ENCODE results near the gene SPATS2L.
A peak's percentile ranks its signal among the peaks of the same experiment; 100 is the strongest.

The SPATS2L gene

GRCh38 chr2:200498402-200499162 is 192.1 kb downstream of the SPATS2L start:
- DNase-seq, result no peak

- DNase-seq, result no peak
These were observed 195.7 kb downstream of the SPATS2L start for GRCh38 chr2:200502196-200502595.

GRCh38 chr2:200506679-200507078 is 200.2 kb downstream of the SPATS2L start:
- DNase-seq, result no peak

- no peak for DNase-seq
These were observed 200.7 kb downstream of the SPATS2L start for GRCh38 chr2:200507179-200507578.

- peak in 16 of 51 donors; percentile 8 to 40 (median 30) for DNase-seq
These were observed 202.7 kb downstream of the SPATS2L start for GRCh38 chr2:200509235-200509611.

- DNase-seq, result peak; percentile 15 to 95 (median 86)
These were observed 203.3 kb downstream of the SPATS2L start, which contains the start of gene KCTD18 for GRCh38 chr2:200509612-200510433. TSS of gene KCTD18 (minus strand) at chr2:200510068. CDS start at chr2:200507016, 3,052 bp downstream.

GRCh38 chr2:200515155-200515554 is 208.7 kb downstream of the SPATS2L start:
- DNase-seq, result no peak

GRCh38 chr2:200523158-200523557 is 216.7 kb downstream of the SPATS2L start:
- DNase-seq, result no peak

- DNase-seq, result no peak
These were observed 217.1 kb downstream of the SPATS2L start for GRCh38 chr2:200523604-200524003.

GRCh38 chr2:200525066-200525465 is 218.6 kb downstream of the SPATS2L start:
- no peak for DNase-seq

GRCh38 chr2:200525551-200525881 is 219.0 kb downstream of the SPATS2L start:
- no peak for DNase-seq

- peak; percentile 13 to 97 (median 88) for DNase-seq
These were observed 219.6 kb downstream of the SPATS2L start, which contains the start of gene SGO2 for GRCh38 chr2:200525882-200526651. TSS of gene SGO2 (plus strand) at chr2:200526207. CDS start at chr2:200532976, 6,769 bp downstream.

- no peak for DNase-seq
These were observed 221.7 kb downstream of the SPATS2L start for GRCh38 chr2:200528228-200528627.
